Pancreas (tissue), 10 donors: Measurements from ENCODE around the gene KIZ. TPM values are rescaled to one million over a fixed set of nuclear protein-coding genes. Genes with fewer than 3 reads are reported as not detected.

ENCODE experiments used
- ATAC-seq, 4 donors: fragments of 200-7000 bp; cut with Tn5 transposase; one replicate each; pipeline versions ENCODE4 v1.8.0 to v1.9.1; 2020; ENCODE audit warnings: mild to moderate bottlenecking in 4 of 4, moderate library complexity in 4 of 4
- DNase-seq, 6 donors: peaks; one replicate each; pipeline ENCODE4 v3.0.0-alpha.2; 2020
- FAIRE-seq: peaks from 2 replicates; lab custom pipeline; 2012; peaks lifted over from hg19 to GRCh38; lab: Jason Lieb, UNC
- H3K27ac ChIP-seq, 4 donors: fragments of 200-600 bp; sonication (generic); 1 replicate in 3 of 4; 2 replicates in 1 of 4; pipeline versions ENCODE4 v1.5.0 to v1.8.0; 2020
- H3K27me3 ChIP-seq, 4 donors: fragments of 200-600 bp; one replicate each; pipeline ENCODE4 v1.8.0; 2021
- H3K36me3 ChIP-seq, 3 donors: fragments of 200-600 bp; sonication (generic) in 1 of 3; one replicate each; pipeline versions ENCODE4 v1.5.0 to v1.8.0; 2020 to 2021
- H3K4me1 ChIP-seq, 3 donors: fragments of 200-600 bp; one replicate each; pipeline ENCODE4 v1.8.0; 2021
- H3K4me3 ChIP-seq, 4 donors: fragments of 200-600 bp; sonication (generic) in 2 of 4; one replicate each; pipeline versions ENCODE4 v1.5.0 to v1.8.0; 2020 to 2021
- H3K9me3 ChIP-seq, 4 donors: fragments of 200-600 bp; one replicate each; pipeline ENCODE4 v1.8.0; 2021
- CTCF ChIP-seq, 4 donors: fragments of 200-600 bp; sonication (generic) in 3 of 4; IDR thresholded peaks; one replicate each; pipeline versions ENCODE4 v1.5.0 to v1.8.0; 2021; ENCODE audit warnings: antibody characterized with exemption in 4 of 4
- WGBS, 2 donors: extraction: QIAGEN DNeasy Blood & Tissue Kit; methylation state at CpG; one replicate each; pipeline ENCODE4 v1.1.7; 2013; 5-methylcytosine and 5-hydroxymethylcytosine counted together
- intact Hi-C, 3 donors: fragments of 100-400 bp; cut with DNase I; formaldehyde crosslinking; loops; one replicate each; pipeline versions ENCODE4 v1.11.1 to v1.14.2; 2022
- polyA plus RNA-seq, 2 donors: library from polyadenylated mRNA; stranded (reverse); fragments of 200-250 nt; gene quantifications; one replicate each; pipeline ENCODE4 v1.2.3, GENCODE V29; 2013
- total RNA-seq, 6 donors: library from RNA; stranded (reverse); fragmentation: NEBNext Ultra II Directional in 4 of 6; extraction: Animal tissue kit (Norgen Biotek cat#: 25700) in 4 of 6; gene quantifications; one replicate each; pipeline versions ENCODE4 v1.2.1 to v1.2.4, GENCODE V29; 2021 to 2023
- donor health status: healthy with polysubstance abuse.
- donor health status: DM: no; HTN: no; CAD: no; lungs with moderate emphysema.
- donor health status: DM: no; HTN: no; CAD: no.
- donor health status: control.
- donor health status: control.
- donor health status: Bipolar disorder and iron deficiency.
- donor health status: DM: yes; HTN: yes; CAD: no.
- donor health status: DM: no; HTN: no; CAD: no.
- donor health status: DM: no; HTN: no; CAD: no.
- donor health status: DM: yes; HTN: yes; CAD: no.

KIZ gene
- total and polyA plus RNA-seq, 8 donors: 8.5 to 28.7 (median 19.2) TPM

GRCh38 chr20:21230686-21231085, 104.8 kb downstream of the KIZ start:
- FAIRE-seq (no peak), ATAC-seq (no peak), DNase-seq (no peak)
- no peaks in the 10 kb centered on the region for H3K4me1 ChIP-seq
- no peak overlapping the region for H3K27ac ChIP-seq
- no peak for TF ChIP-seq CTCF (IDR thresholded peaks at IDR 0.05)
- no peaks in the 10 kb centered on the region for H3K9me3 ChIP-seq
- H3K36me3 ChIP-seq: peaks cover 0 to 19% (median 0%) of the 10 kb centered on the region in 3 donors
- 82 to 90% methylated on average over 4 of the region's 4 CpGs for WGBS, 2 donors
- no peaks in the 10 kb centered on the region for H3K27me3 ChIP-seq
- intact Hi-C loops: loop anchor here in 2 of 3 donors (10.0 kb wide), 2 partner anchors 274 to 344 kb away; no protein-coding TSS in a partner anchor
- no peak overlapping the region for H3K4me3 ChIP-seq

GRCh38 chr20:21232546-21233280, 106.8 kb downstream of the KIZ start:
- intact Hi-C loops: loop anchor here in 2 of 3 donors (10.0 kb wide), 2 partner anchors 272 to 342 kb away; no protein-coding TSS in a partner anchor
- DNase-seq: no peak
- TF ChIP-seq CTCF (IDR thresholded peaks at IDR 0.05): no peak
- Histone ChIP-seq H3K36me3 (peaks cover 0 to 15% (median 0%) of the 10 kb centered on the region in 3 donors), H3K27ac (no peak overlapping the region), H3K4me3 (no peak overlapping the region), H3K27me3 (no peaks in the 10 kb centered on the region), H3K9me3 (no peaks in the 10 kb centered on the region), H3K4me1 (no peaks in the 10 kb centered on the region)
- no peak for ATAC-seq
- FAIRE-seq: no peak
- 89% methylated on average over 10 of the region's 10 CpGs for WGBS, 2 donors

GRCh38 chr20:21234324-21234723, 108.4 kb downstream of the KIZ start:
- Histone ChIP-seq H3K36me3 (peaks cover 0 to 22% (median 0%) of the 10 kb centered on the region in 3 donors), H3K4me1 (no peaks in the 10 kb centered on the region), H3K4me3 (no peak overlapping the region), H3K27me3 (no peaks in the 10 kb centered on the region), H3K27ac (no peak overlapping the region), H3K9me3 (no peaks in the 10 kb centered on the region)
- 92 to 98% methylated on average over 5 of the region's 5 CpGs for WGBS, 2 donors
- ATAC-seq: no peak
- no peak for FAIRE-seq
- TF ChIP-seq CTCF (IDR thresholded peaks at IDR 0.05): no peak
- no peak for DNase-seq
- intact Hi-C loops: loop anchor here in 2 of 3 donors (10.0 kb wide), 2 partner anchors 270 to 340 kb away; no protein-coding TSS in a partner anchor

GRCh38 chr20:21234806-21235483, 109.1 kb downstream of the KIZ start:
- FAIRE-seq: no peak
- no peaks in the 10 kb centered on the region for H3K27me3 ChIP-seq
- no peak for ATAC-seq
- 81 to 83% methylated on average over 11 of the region's 11 CpGs for WGBS, 2 donors
- H3K27ac ChIP-seq: no peak overlapping the region
- no peaks in the 10 kb centered on the region for H3K9me3 ChIP-seq
- H3K4me1 ChIP-seq: no peaks in the 10 kb centered on the region
- no peak for DNase-seq
- peaks cover 0 to 17% (median 0%) of the 10 kb centered on the region in 3 donors for H3K36me3 ChIP-seq
- intact Hi-C loops: loop anchor here in 2 of 3 donors (5.0 to 10.0 kb wide), 3 partner anchors 270 to 340 kb away; no protein-coding TSS in a partner anchor
- TF ChIP-seq CTCF (IDR thresholded peaks at IDR 0.05): no peak
- H3K4me3 ChIP-seq: no peak overlapping the region
